Transverse colon (tissue), 4 donors: ENCODE data around the gene HOXD1.

Source experiments
- POLR2AphosphoS5 ChIP-seq, 3 donors: sonication (generic); formaldehyde crosslinking; IDR thresholded peaks; one replicate each; pipeline ENCODE4 v1.6.1; 2016; ENCODE audit warnings: antibody characterized with exemption in 3 of 3
- TF ChIP-seq, protein P1 (sequence below), 5 experiments: fragments of 200-600 bp in 3 of 5; fragments of 450-650 bp in 2 of 5; sonication (generic) in 3 of 5; IDR thresholded peaks; 1 replicate in 2 of 5; 2 replicates in 3 of 5; pipeline ENCODE4 v1.5.1; 2016 to 2017; ENCODE audit warnings: antibody characterized with exemption in 5 of 5, inconsistent platforms in 3 of 5, mild to moderate bottlenecking in 2 of 5, moderate library complexity in 1 of 5

DNA sequence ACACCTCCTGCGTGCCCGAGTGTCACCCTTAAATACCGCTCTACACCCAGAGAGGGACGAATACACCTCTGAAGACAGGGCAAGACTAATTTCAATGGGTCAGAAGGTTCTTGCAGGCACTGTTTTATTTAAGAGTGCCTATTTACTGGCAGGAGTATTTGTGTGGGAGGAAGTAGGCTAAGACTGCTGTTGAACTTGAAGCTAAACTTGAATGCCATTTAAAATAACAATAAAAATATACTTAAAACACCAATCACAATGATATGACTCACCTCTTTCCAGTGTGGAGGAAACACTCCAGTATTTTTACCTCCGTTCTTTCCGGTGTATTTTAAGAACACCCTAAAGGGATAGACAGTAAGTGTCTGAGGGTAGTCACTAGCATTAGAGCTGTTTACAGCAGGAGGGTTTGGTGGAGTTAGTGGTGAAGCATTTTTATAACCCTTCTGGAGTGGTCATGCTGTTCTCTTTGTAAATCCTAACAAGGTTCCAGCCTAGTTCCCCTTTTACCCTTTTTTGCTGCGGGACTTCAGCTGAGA is 9.6 kb upstream of the HOXD1 start:
- no peak for TF ChIP-seq POLR2AphosphoS5 (IDR thresholded peaks at IDR 0.05)
- TF ChIP-seq, protein P1, sequence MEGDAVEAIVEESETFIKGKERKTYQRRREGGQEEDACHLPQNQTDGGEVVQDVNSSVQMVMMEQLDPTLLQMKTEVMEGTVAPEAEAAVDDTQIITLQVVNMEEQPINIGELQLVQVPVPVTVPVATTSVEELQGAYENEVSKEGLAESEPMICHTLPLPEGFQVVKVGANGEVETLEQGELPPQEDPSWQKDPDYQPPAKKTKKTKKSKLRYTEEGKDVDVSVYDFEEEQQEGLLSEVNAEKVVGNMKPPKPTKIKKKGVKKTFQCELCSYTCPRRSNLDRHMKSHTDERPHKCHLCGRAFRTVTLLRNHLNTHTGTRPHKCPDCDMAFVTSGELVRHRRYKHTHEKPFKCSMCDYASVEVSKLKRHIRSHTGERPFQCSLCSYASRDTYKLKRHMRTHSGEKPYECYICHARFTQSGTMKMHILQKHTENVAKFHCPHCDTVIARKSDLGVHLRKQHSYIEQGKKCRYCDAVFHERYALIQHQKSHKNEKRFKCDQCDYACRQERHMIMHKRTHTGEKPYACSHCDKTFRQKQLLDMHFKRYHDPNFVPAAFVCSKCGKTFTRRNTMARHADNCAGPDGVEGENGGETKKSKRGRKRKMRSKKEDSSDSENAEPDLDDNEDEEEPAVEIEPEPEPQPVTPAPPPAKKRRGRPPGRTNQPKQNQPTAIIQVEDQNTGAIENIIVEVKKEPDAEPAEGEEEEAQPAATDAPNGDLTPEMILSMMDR (IDR thresholded peaks at IDR 0.05), result no peak
